Kidney (tissue), 14 donors: ENCODE measurements around the gene RENBP. TPM values are rescaled to one million over a fixed set of nuclear protein-coding genes. Genes with fewer than 3 reads are reported as not detected.

ENCODE experiments used
- DNase-seq, 5 donors: peaks; one replicate each; pipeline ENCODE4 v3.0.0-alpha.2; 2013 to 2020
- FAIRE-seq: peaks from 2 replicates; lab custom pipeline; 2012; peaks lifted over from hg19 to GRCh38; lab: Jason Lieb, UNC
- H3K27ac ChIP-seq, 2 donors: one replicate each; pipeline ENCODE4 v1.7.0; 2013; ENCODE audit warnings: low read depth in 2 of 2, low read length in 2 of 2, inconsistent platforms in 1 of 2
- H3K27me3 ChIP-seq: one replicate; pipeline ENCODE4 v1.7.1; 2013; ENCODE audit warnings: low read length, inconsistent platforms; ENCODE audit not compliant: control insufficient read depth, insufficient read depth
- H3K36me3 ChIP-seq, 3 donors: one replicate each; pipeline versions ENCODE4 v1.7.0 to v1.7.1; 2013; ENCODE audit warnings: low read length in 3 of 3, control low read depth in 1 of 3, inconsistent platforms in 1 of 3; ENCODE audit not compliant: insufficient read depth in 3 of 3, control insufficient read depth in 2 of 3
- H3K4me1 ChIP-seq, 3 donors: one replicate each; pipeline versions ENCODE4 v1.7.0 to v1.7.1; 2013; ENCODE audit warnings: low read length in 3 of 3, inconsistent platforms in 1 of 3, low read depth in 1 of 3; ENCODE audit not compliant: control insufficient read depth in 2 of 3, insufficient read depth in 2 of 3
- H3K4me3 ChIP-seq, 3 donors: one replicate each; pipeline versions ENCODE4 v1.7.0 to v1.8.1; 2013; ENCODE audit warnings: low read length in 3 of 3, control low read depth in 1 of 3, inconsistent platforms in 1 of 3
- H3K9ac ChIP-seq, 3 donors: one replicate each; pipeline versions ENCODE4 v1.7.0 to v1.7.1; 2013; ENCODE audit warnings: low read length in 3 of 3, control low read depth in 1 of 3, inconsistent platforms in 1 of 3
- H3K9me3 ChIP-seq, 3 donors: one replicate each; pipeline versions ENCODE4 v1.7.0 to v1.7.1; 2013; ENCODE audit warnings: low read length in 3 of 3, control low read depth in 1 of 3, inconsistent platforms in 1 of 3; ENCODE audit not compliant: control insufficient read depth in 2 of 3, insufficient read depth in 1 of 3
- intact Hi-C: fragments of 100-400 bp; cut with DNase I; formaldehyde crosslinking; loops from one replicate; pipeline ENCODE4 v1.11.1; 2022
- polyA plus RNA-seq: library from polyadenylated mRNA; stranded (reverse); fragments of 350-450 nt; fragmentation: Illumina TruSeq; extraction: RNeasy Lipid Tissue Mini Kit (QIAGEN cat#74804); gene quantifications from one replicate; pipeline ENCODE4 v1.2.3, GENCODE V29; 2014; ENCODE audit warnings: low read depth, low replicate concordance; ENCODE audit not compliant: insufficient read depth
- total RNA-seq: library from RNA; stranded (reverse); fragmentation: NEBNext Ultra II Directional; extraction: Animal tissue kit (Norgen Biotek cat#: 25700); gene quantifications from one replicate; pipeline ENCODE4 v1.2.1, GENCODE V29; 2021
- TF ChIP-seq, protein P1 (sequence below): IDR thresholded peaks from 3 replicates; pipeline ENCODE4 v1.5.1; 2012; ENCODE audit warnings: mild to moderate bottlenecking, moderate library complexity, borderline replicate concordance; ENCODE audit not compliant: insufficient read depth; ENCODE audit errors: extremely low read depth
- donor health status: control.
- donor health status: control.
- donor health status: control.
- donor health status: control.
- donor health status: control.
- donor health status: DM: yes; HTN: yes; CAD: no.
- donor health status: Normal renal cell carcinoma (clear cell type).

RENBP gene
- total and polyA plus RNA-seq, 2 donors from 2014 or later = 22.9 to 78.2 TPM

GRCh38 chrX:153935326-153935851 lies 9.1 kb downstream of the RENBP start:
- Histone ChIP-seq H3K27me3 (no peaks in the 10 kb centered on the region), H3K4me1 (peaks cover 0 to 2% (median 0%) of the 10 kb centered on the region in 3 donors), H3K4me3 (no peak overlapping the region), H3K9ac (no peak overlapping the region), H3K9me3 (no peaks in the 10 kb centered on the region), H3K36me3 (no peaks in the 10 kb centered on the region), H3K27ac (no peak overlapping the region)
- peak in 2 of 5 donors; percentile 60 to 71 for DNase-seq
- TF ChIP-seq, protein P1, sequence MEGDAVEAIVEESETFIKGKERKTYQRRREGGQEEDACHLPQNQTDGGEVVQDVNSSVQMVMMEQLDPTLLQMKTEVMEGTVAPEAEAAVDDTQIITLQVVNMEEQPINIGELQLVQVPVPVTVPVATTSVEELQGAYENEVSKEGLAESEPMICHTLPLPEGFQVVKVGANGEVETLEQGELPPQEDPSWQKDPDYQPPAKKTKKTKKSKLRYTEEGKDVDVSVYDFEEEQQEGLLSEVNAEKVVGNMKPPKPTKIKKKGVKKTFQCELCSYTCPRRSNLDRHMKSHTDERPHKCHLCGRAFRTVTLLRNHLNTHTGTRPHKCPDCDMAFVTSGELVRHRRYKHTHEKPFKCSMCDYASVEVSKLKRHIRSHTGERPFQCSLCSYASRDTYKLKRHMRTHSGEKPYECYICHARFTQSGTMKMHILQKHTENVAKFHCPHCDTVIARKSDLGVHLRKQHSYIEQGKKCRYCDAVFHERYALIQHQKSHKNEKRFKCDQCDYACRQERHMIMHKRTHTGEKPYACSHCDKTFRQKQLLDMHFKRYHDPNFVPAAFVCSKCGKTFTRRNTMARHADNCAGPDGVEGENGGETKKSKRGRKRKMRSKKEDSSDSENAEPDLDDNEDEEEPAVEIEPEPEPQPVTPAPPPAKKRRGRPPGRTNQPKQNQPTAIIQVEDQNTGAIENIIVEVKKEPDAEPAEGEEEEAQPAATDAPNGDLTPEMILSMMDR = no peak
- intact Hi-C loops = no loop called here
- FAIRE-seq = no peak

DNA sequence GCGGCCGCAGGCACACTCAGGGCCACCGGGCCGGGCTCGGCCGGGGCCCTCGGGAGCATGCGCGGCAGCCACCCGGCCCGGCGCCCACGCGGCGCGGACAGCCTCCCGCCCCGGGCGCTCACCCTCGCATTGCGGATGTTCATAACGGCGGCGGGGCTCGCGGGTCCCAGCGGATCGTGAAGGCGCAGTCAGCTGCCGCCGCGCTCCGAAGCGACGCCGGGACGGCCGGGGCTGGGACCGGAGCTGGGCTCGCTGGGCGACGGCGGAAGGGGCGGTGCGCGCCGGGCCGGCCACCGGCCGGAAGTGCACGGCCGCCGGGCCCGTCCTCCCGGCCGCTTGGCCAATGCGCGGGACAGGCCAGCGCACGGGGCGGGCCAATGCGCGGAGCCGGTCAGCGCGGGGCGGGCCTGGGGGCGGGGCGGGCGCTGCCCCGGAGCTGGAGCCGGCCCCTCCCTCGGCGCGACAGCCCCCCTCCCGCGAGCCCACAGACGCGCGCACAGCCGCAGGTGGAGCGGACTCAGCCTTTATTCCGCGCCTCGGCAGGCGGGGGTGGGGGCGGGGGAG lies 9.6 kb downstream of the RENBP start, which contains the start of gene NAA10:
NAA10 (minus strand) TSS at position 276 of the 564 bp plus-strand sequence; CDS start at position 143, 133 bp downstream.
- H3K27me3 ChIP-seq = no peaks in the 10 kb centered on the region
- peak within 1 kb of the TSS; percentile 57 to 72 (median 60) for H3K4me3 ChIP-seq
- DNase-seq (peak; percentile 78 to 93 (median 83)), FAIRE-seq (no peak)
- no peaks in the 10 kb centered on the region for H3K9me3 ChIP-seq
- H3K9ac ChIP-seq = peak within 1 kb of the TSS in 1 of 3 donors; percentile 51
- H3K4me1 ChIP-seq = peaks cover 0 to 2% (median 0%) of the 10 kb centered on the region in 3 donors
- intact Hi-C loops = no loop called here
- H3K36me3 ChIP-seq = peaks cover 0 to 1% (median 0%) of the 10 kb centered on the region in 3 donors
- no peak within 1 kb of the TSS for H3K27ac ChIP-seq
- TF ChIP-seq, protein P1 = no peak

DNA sequence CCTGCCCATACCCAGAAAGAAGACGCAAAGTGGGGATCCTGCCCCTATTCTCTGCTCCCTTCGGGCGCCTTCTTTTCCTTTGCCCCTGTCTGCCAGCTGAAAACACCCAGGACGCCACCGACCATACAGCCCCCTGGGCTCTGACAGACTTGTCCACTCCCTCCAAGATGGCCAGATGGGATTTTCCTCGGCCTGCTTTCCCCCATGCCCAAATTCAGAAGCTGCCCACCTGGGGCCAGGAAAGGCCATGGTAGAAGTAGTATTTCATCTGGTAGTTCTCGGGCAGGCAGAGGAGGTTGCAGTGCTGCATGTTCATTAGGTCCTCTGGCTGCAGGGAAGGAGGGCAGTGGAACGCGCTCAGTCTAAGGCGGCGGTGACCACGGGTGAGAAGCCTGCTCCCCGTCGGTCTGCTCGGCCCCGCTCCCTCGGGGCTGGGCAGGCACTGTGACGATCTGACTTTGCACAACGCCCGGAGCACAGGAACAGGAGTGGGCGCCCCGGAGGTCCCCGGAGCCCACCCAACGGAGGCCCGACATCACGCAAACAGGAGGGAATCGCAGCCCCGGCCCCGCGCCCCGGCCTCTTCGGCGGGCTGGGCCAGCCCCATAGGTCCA lies 10.2 kb downstream of the RENBP start:
- Histone ChIP-seq H3K36me3 (peaks cover 0 to 2% (median 0%) of the 10 kb centered on the region in 3 donors), H3K9ac (peak overlapping the region in 1 of 3 donors; percentile 51), H3K4me1 (peaks cover 0 to 4% (median under 1%) of the 10 kb centered on the region in 3 donors), H3K27me3 (no peaks in the 10 kb centered on the region), H3K9me3 (no peaks in the 10 kb centered on the region), H3K4me3 (peak overlapping the region; percentile 57 to 72 (median 60)), H3K27ac (no peak overlapping the region)
- intact Hi-C loops = no loop called here
- FAIRE-seq (no peak), DNase-seq (peak in 1 of 5 donors; percentile 75)
- TF ChIP-seq, protein P1 = no peak
